Nephron progenitor cell (in vitro differentiated cells): ENCODE data around the gene TRAPPC1.
A peak's percentile ranks its signal among the peaks of the same experiment; 100 is the strongest.

Experiments used
- DNase-seq: peaks from one replicate; pipeline ENCODE4 v3.0.0; 2021
- H3K27ac Mint-ChIP-seq: 2 replicates; pipeline ENCODE4 v1.8.0; 2021; ENCODE audit warnings: mild to moderate bottlenecking, moderate library complexity, mixed read lengths
- H3K27me3 Mint-ChIP-seq: 2 replicates; pipeline ENCODE4 v1.8.0; 2021; ENCODE audit warnings: mild to moderate bottlenecking, low read depth, mixed read lengths; ENCODE audit not compliant: poor library complexity
- H3K36me3 Mint-ChIP-seq: 2 replicates; pipeline ENCODE4 v1.8.0; 2021; ENCODE audit warnings: low read depth, mixed read lengths
- H3K4me1 Mint-ChIP-seq: 2 replicates; pipeline ENCODE4 v1.8.0; 2021; ENCODE audit warnings: mixed read lengths
- H3K4me3 Mint-ChIP-seq: 2 replicates; pipeline ENCODE4 v1.8.0; 2021; ENCODE audit warnings: mild to moderate bottlenecking, moderate library complexity, mixed read lengths
- H3K9me3 Mint-ChIP-seq: 2 replicates; pipeline ENCODE4 v1.8.0; 2021; ENCODE audit warnings: mild to moderate bottlenecking, moderate library complexity, mixed read lengths
- TF ChIP-seq, protein P1 (sequence below): fragments of 200-600 bp; sonication (generic); IDR thresholded peaks from 2 replicates; pipeline ENCODE4 v1.5.0; 2021; ENCODE audit warnings: antibody characterized with exemption

Gene TRAPPC1, protein sequence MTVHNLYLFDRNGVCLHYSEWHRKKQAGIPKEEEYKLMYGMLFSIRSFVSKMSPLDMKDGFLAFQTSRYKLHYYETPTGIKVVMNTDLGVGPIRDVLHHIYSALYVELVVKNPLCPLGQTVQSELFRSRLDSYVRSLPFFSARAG

DNA sequence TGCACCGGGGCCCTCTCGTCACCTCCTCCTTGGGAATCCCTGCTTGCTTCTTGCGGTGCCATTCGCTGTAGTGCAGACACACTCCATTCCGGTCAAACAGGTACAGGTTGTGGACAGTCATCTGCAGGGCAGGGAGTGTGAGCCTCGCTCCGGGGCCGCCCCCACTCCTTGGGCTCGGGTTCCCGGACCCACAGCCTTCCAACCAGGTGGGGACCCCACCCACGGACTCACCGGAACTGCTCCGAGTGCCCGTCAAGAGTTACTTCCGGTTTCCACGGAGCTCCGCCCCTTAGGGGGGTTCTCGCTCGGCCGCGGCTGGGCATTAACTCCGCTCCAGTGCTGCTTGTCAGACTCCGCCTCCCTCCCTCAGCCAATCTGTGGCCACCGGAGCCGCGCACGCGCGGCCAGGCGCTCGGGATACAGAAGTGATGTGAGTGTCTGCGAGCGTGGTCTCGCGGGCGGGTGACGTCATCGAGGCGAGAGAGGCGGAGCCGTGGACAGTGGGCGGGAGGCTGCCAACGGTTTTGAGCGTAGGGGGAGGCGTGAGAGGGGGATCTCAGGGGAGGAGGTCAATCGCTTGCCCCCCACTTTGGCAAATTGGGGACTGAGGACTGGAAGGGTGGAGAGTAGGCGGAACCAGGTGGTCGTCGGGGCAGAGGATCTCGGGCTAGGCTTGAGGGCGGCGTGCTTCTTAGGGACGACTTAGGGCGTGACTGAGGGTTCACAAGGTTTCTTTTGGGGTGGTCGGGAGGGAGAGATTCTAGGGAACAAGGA is at the start of gene TRAPPC1, which contains the start of gene CNTROB:
Gene TRAPPC1, minus strand, starts transcription at position 238 of the 774 bp plus-strand sequence. Its CDS starts 117 bp downstream, at position 121.
Gene CNTROB, plus strand, starts transcription at position 498 of the 774 bp plus-strand sequence. CDS start 874 bp downstream, outside the sequence.
- peak within 1 kb of the TSS; percentile 99 for H3K4me3 Mint-ChIP-seq
- TF ChIP-seq, protein P1, sequence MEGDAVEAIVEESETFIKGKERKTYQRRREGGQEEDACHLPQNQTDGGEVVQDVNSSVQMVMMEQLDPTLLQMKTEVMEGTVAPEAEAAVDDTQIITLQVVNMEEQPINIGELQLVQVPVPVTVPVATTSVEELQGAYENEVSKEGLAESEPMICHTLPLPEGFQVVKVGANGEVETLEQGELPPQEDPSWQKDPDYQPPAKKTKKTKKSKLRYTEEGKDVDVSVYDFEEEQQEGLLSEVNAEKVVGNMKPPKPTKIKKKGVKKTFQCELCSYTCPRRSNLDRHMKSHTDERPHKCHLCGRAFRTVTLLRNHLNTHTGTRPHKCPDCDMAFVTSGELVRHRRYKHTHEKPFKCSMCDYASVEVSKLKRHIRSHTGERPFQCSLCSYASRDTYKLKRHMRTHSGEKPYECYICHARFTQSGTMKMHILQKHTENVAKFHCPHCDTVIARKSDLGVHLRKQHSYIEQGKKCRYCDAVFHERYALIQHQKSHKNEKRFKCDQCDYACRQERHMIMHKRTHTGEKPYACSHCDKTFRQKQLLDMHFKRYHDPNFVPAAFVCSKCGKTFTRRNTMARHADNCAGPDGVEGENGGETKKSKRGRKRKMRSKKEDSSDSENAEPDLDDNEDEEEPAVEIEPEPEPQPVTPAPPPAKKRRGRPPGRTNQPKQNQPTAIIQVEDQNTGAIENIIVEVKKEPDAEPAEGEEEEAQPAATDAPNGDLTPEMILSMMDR = no peak
- peaks cover 75% of the 10 kb centered on the region for H3K4me1 Mint-ChIP-seq
- DNase-seq = peak; percentile 99
- peaks cover 27% of the 10 kb centered on the region for H3K36me3 Mint-ChIP-seq
- H3K27me3 Mint-ChIP-seq = peaks cover 39% of the 10 kb centered on the region
- H3K9me3 Mint-ChIP-seq = no peaks in the 10 kb centered on the region
- peak within 1 kb of the TSS; percentile 97 for H3K27ac Mint-ChIP-seq

DNA sequence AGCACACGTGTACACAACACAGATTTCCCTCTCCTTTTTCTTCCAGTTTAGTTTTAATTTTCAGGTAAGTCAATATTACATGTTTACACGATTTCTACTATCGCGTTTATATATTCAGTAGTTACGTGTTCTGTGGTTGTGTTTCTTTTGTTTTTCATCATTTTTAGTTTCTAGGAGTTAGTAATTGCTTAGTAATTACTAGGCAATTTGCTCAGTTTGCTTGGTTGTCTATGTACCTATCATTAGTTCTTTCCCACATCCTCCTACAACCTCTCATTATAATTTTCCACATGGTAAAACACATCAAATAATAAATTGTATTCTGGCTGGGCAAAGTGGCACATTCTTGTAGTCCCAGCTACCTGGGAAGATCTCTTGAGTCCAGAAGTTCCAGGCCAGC is 46.1 kb upstream of the TRAPPC1 start:
- no peak overlapping the region for H3K27ac Mint-ChIP-seq
- no peak overlapping the region for H3K4me3 Mint-ChIP-seq
- TF ChIP-seq, protein P1 = no peak
- no peaks in the 10 kb centered on the region for H3K4me1 Mint-ChIP-seq
- DNase-seq = no peak
- peaks cover 55% of the 10 kb centered on the region for H3K27me3 Mint-ChIP-seq
- peaks cover 26% of the 10 kb centered on the region for H3K9me3 Mint-ChIP-seq
- H3K36me3 Mint-ChIP-seq = peaks cover 5% of the 10 kb centered on the region

DNA sequence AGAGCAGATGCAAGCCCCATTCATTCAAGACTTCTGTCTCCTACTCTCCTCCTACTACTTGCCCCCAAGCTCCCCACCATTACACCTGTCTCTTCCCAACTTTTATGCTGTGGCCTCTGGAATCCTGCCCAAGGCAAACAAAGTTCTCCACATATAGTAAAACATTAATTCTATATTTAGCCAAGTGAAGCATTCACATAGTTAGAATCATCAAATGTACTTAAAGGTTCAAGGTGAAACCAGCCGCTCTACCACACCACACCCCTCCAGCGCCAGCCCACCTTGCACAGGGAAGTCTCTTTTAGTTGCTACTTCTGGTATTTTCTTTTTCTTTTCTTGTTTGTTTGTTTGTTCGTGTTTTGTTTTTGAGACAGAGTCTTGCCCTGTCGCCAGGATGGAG is 45.3 kb upstream of the TRAPPC1 start:
- Mint-ChIP-seq H3K4me3 (no peak overlapping the region), H3K36me3 (peaks cover 5% of the 10 kb centered on the region), H3K27ac (no peak overlapping the region), H3K9me3 (peaks cover 26% of the 10 kb centered on the region), H3K4me1 (no peaks in the 10 kb centered on the region), H3K27me3 (peaks cover 50% of the 10 kb centered on the region)
- TF ChIP-seq, protein P1 = no peak
- DNase-seq = no peak

DNA sequence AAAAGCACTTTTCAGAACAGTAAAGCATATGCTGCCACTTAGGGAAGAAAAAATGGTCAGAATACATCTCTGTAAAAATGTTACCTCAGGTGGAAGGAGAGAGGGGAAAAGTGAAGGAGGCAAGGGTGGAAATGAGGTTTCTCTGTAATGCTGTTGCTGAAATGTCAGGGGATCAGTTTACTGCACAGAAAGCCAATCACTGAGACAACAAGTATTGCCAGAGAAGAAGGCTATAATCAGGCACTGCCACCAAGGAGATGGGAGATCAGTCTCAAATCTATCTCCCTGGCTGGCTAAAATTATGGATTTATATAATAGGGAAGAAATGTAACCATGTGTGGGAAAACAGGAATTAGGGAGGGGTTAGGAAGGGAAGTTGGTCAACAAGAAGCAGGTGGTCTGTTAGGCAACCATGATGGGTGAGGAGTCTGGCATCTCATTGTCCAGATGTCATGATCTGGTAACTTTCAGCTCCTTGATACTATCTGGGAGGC is 42.9 kb upstream of the TRAPPC1 start:
- no peaks in the 10 kb centered on the region for H3K4me1 Mint-ChIP-seq
- H3K36me3 Mint-ChIP-seq = peaks cover 5% of the 10 kb centered on the region
- H3K4me3 Mint-ChIP-seq = no peak overlapping the region
- peaks cover 46% of the 10 kb centered on the region for H3K27me3 Mint-ChIP-seq
- TF ChIP-seq, protein P1 = no peak
- H3K27ac Mint-ChIP-seq = no peak overlapping the region
- DNase-seq = no peak
- peaks cover 26% of the 10 kb centered on the region for H3K9me3 Mint-ChIP-seq

DNA sequence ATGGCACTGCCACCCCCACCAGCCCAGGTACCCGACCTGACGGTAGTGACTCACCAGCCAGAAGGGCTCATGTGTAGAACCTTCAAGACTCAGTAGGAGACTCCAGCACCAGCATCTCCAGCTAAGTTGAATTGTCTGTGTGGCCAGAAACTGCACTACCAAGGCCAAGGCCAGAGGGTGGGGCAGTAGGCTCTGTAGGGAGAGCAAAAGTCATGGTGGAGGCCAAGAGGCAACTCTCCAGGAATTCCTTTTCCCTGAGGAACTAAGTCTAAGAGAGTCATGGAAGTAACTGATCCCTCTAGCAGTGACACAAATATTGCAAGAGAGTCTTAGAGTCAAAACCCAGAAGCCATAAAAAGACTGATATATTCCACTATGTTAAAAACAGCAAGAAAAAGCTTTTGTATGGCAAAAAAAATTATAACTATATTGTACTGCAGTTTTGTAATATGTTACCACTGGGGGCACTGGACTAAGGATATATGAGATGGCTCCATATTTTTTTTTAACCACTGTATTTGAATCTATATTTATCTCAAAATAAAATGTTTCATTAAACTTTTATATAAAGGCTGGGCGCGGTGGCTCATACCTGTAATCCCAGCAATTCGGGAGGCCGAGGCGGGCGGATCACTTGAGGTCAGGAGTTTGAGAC is 40.5 kb upstream of the TRAPPC1 start:
- Mint-ChIP-seq H3K36me3 (peaks cover 5% of the 10 kb centered on the region), H3K9me3 (peaks cover 25% of the 10 kb centered on the region), H3K27ac (no peak overlapping the region), H3K4me1 (no peaks in the 10 kb centered on the region), H3K4me3 (no peak overlapping the region), H3K27me3 (peaks cover 43% of the 10 kb centered on the region)
- DNase-seq = no peak
- TF ChIP-seq, protein P1 = peak; percentile 28
